ENCODE results near the gene ETFB.

Gene ETFB

DNA sequence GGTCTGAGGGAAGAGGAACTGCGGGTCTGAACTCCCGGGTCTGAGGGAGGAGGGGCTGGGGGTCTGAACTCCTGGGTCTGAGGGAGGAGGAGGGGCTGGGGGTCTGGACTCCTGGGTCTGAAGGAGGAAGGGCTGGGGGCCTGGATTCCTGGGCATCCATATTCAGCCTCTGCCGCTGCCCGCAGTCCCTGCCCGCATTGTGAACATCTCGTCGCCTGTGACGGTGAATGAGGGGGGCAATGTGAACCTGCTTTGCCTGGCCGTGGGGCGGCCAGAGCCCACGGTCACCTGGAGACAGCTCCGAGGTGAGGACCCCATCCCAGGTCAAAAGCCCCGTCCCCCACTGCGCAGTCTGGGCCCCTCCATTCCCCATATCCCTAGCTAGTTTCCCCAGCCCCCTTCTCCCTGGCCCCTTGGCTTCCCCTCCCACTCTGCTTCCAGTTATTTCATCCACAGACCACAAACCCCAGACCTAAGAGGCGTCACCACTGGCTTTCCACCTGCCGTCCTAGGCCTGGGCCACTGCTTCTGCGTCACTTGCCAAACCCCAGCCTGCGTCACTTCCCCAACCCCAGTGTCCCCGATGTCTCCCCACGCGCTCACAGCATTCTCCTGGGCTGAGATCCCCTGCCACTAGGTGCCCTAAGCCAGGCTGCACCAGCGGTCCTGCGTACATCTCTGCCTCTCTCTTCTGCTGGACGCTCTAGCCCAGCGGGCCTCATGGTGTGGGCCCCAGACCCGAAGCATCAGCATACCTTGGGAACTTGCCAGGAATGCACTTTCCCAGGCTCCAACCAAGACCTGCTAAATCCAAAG lies 40.8 kb downstream of the ETFB start:
- no peak for DNase-seq

GRCh38 chr19:51324167-51324481 lies 42.1 kb downstream of the ETFB start:
- DNase-seq: no peak

- no peak for DNase-seq
Measured at GRCh38 chr19:51323481-51324166, 42.6 kb downstream of the ETFB start.

DNA sequence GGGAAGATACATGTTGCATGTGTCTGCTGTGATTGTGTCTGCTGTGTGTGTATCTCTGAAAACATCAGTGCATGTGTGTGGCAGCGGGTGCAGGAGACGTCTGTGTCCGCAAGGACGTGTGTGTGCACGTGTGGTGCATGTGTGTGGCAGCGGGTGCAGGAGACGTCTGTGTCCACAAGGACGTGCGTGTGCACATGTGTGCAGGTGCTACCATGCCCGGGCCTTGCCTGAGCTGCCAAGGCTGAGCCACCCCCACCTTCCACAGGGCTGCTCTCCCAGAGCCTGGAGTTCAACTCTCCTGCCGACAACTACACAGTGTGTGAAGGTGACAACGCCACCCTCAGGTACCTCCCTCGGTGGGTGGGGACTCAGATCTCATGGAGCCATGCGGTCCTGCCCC lies 44.4 kb downstream of the ETFB start:
- DNase-seq: no peak

DNA sequence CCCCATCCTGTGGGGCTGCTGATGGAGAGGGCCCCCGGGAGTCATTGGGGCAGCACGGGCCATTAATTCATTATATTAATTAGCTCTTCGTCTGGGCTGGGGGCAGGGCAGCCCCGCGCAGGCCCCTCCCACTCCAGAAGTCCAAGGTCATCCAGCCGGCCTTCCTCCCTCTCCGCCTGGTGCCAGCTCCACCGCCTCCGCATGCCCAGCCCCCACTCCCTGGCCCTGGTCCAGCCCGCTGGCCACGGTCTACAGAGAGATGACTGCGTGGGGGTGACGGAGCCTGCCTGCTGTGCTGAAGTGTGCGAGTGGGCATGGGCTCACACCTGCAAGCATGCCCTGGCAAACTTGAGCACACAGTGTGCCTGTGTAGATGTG lies 45.9 kb downstream of the ETFB start:
- DNase-seq: no peak

- DNase-seq: no peak
Measured at GRCh38 chr19:51319649-51320279, 46.4 kb downstream of the ETFB start.

DNA sequence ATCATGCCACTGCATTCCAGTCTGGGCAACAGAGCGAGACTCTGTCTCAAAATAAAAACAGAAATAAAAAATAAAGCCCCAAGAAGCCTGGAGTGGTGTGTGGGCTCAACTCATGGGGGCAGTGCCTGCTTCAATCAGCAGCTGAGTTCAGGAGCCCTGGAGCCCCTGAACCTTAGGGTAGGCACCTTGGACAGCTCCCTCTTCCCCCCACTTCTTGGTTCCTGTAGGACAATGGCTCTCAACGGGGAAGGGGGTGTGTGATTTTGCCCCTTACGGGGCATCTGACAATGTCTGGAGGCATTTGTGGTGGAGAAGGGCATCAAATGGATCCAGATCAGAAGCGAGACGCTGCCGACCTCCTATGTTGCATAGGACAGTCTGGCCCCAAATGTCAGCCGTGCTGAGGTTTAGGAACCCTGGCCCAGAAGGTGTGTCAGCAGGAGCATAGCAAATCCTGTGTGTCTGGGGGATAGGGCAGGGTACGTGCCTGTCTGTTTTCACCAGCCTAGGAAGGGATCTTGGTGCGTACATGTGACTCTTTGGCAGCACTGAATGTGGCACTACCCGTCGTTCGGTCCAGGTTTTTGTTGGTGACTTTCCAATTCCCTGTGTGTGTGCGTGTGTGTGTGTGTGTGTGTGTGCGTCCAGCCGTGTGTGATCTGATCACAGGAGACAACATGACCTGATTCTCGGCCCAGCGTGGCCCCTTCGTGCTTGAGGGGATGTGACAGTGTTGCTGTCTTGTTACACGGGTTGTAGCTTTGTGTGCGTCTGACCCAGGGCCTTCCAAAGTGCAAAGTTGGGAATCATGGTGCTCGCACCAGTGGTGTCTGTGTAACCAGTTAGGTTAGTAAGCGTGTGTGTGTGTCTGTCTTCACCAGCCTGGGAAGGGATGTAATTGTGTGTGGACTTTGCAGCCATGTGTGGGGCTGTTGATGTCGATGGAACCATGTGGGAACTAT lies 47.2 kb downstream of the ETFB start:
- no peak for DNase-seq

GRCh38 chr19:51317968-51318367 lies 48.2 kb downstream of the ETFB start:
- no peak for DNase-seq

DNA sequence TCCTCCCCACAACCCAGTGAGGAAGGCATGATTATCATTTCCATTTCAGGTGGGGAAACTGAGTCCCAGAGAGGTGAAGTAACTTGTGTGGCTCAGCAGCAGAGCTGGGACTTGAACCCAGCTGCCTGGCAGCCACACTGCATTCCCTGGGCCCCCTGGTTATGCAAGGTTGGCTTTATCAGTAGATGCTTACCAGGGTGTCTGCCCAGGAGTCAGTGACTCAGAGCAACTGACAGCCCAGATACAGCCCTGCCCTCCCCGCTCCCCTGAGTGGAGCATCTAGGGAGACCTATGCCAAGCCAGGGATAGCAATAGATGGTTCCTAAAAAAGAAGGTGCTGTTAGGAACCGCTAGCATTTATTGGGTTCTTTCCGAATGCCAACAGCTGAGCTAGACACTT lies 48.8 kb downstream of the ETFB start:
- DNase-seq: no peak

GRCh38 chr19:51316688-51317087 lies 49.5 kb downstream of the ETFB start:
- DNase-seq: no peak

GRCh38 chr19:51311351-51312257 lies 54.6 kb downstream of the ETFB start, which contains the start of gene IGLON5:
Gene IGLON5 (plus strand): TSS chr19:51311644. CDS start chr19:51311848, 204 bp downstream.
- no peak for DNase-seq

DNA sequence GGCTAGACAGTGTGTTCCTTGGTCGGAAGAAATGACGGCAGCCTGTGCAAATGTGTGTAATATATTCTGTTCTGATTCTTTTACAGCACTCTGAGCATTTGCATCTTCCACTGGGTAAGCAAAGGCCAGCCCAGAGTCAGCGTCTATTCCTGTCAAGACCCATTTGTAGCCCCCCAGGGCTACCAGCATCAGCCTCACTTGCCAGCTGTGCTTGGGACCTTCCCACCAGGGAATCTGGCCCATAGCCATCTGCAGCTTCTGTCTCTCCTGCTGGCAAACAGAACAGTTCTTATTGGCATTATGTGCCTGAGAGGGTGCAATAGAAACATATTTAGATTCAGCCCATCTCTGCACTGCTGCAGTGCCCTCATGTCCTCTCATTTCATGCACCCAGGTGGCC lies 60.7 kb downstream of the ETFB start:
- no peak for DNase-seq

DNA sequence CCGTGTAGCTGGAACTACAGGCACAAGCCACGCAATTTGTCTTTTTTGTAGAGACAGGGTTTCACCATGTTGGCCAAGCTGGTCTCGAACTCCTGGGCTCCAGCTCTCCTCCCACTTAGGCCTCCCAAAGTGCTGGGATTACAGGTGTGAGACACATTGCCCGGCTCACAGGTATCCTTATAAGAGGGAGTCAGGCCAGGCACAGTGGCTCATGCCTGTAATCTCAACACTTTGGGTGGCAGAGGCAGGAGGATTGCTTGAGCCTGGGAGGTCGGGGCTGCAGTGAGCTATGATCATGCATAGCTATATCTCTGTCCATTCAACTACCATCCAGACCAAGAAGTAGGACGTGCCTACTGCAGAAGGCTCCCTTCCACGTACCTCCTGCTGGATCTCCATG lies 64.9 kb downstream of the ETFB start:
- DNase-seq: no peak

DNA sequence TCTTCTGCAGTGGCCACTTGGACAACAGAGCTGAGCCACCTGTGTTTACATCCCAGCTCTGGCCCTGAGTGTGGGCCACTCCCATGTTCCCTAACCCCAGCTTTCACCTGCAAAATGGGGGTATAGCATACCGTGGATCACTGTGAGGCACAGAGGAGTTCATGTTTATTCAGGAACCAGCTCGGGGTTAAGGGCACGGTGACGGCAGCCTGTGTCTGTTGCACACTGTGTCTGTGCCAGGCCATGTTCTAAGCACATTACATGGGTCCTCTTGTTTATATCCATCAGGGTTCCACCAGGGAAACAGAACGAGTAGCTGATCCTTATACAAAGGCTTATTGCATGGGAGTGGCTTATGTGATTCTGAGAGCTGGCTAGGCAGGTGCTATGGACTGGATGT lies 68.8 kb downstream of the ETFB start:
- DNase-seq: no peak

GRCh38 chr19:51296336-51297093 lies 69.7 kb downstream of the ETFB start:
- DNase-seq: no peak

DNA sequence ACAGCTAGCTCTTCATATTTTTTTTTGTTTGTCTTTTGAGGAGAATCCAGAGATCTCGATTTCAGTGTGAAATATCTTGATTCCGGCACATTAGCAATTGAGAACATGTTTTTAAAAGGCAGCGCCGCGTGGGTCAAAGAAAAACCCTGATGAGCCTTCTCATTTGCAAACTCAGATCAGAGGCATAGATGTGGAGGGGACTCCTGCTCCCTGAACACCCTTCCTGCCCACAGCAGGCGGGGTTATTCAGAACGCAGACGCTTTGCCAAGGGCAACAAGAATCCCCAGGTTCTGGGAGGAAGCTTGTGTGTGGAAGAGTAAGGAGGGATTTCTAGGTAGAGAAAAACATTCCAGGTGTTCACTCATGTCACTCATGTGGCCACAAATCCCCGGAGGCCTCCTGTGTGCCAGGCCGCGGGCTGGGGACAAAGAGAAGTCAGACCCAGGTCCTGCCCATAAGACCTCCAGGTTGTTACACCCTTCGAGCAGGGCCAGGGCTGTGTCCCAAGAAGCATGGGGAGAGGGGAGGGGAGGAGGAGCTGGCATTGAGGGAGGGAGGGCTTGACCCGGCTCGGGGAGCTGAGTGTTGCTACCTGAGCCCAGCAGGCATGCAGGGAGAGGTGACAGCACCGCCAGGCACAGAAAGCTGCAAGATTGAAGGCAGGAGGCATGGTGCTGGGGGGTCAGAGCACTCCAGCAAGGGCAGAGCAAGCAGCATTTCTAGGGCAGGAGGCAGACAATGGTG lies 70.6 kb downstream of the ETFB start:
- no peak for DNase-seq
